ENCODE results near the gene DYDC1. TPM values are rescaled to one million over a fixed set of nuclear protein-coding genes. Genes with fewer than 3 reads are reported as not detected.
A peak's percentile ranks its signal among the peaks of the same experiment; 100 is the strongest.

Gene DYDC1
- not detected in 2 replicates for total RNA-seq (2014; rRNA removed; shearing (Covaris generic))

GRCh38 chr10:80356563-80356988, at the start of gene DYDC1, which contains the start of gene DYDC2:
TSS of gene DYDC1 (minus strand) at chr10:80356755. CDS start at chr10:80352601, 4,154 bp downstream.
TSS of gene DYDC2 (plus strand) at chr10:80356781. CDS start at chr10:80362444, 5,663 bp downstream.
- H3K9me3 ChIP-seq (replicated peaks) = no peaks in the 10 kb centered on the region
- DNase-seq = no peak
- no peaks in the 10 kb centered on the region for H3K27me3 ChIP-seq
- H3K4me1 ChIP-seq = 0 out of 2 replicates have a peak, but pooled peaks cover 3% of the 10 kb centered on the region
- H3K4me3 ChIP-seq = no peak within 1 kb of the TSS
- H3K36me3 ChIP-seq = no peaks in the 10 kb centered on the region
- H3K27ac ChIP-seq = no peak within 1 kb of the TSS

GRCh38 chr10:80406204-80406603, 49.6 kb upstream of the DYDC1 start:
- no peaks in the 10 kb centered on the region for H3K27me3 ChIP-seq
- no peaks in the 10 kb centered on the region for H3K9me3 ChIP-seq (replicated peaks)
- no peak overlapping the region for H3K27ac ChIP-seq
- H3K4me3 ChIP-seq = no peak overlapping the region
- no peaks in the 10 kb centered on the region for H3K36me3 ChIP-seq
- DNase-seq = no peak
- H3K4me1 ChIP-seq = peaks cover 29% of the 10 kb centered on the region

- DNase-seq = peak; percentile 54 to 81
Measured at GRCh38 chr10:80405626-80406025, 49.1 kb upstream of the DYDC1 start.

GRCh38 chr10:80405035-80405434, 48.5 kb upstream of the DYDC1 start:
- Histone ChIP-seq H3K4me1 (peaks cover 27% of the 10 kb centered on the region), H3K36me3 (no peaks in the 10 kb centered on the region), H3K27me3 (no peaks in the 10 kb centered on the region), H3K4me3 (no peak overlapping the region), H3K9me3 (replicated peaks) (no peaks in the 10 kb centered on the region), H3K27ac (no peak overlapping the region)
- DNase-seq = no peak

More at GRCh38 chr10:80405626-80406025, 49.1 kb upstream of the DYDC1 start:
- no peaks in the 10 kb centered on the region for H3K36me3 ChIP-seq
- no peak overlapping the region for H3K4me3 ChIP-seq
- no peak overlapping the region for H3K27ac ChIP-seq
- no peaks in the 10 kb centered on the region for H3K9me3 ChIP-seq (replicated peaks)
- H3K27me3 ChIP-seq = no peaks in the 10 kb centered on the region
- peaks cover 27% of the 10 kb centered on the region for H3K4me1 ChIP-seq

- H3K27ac ChIP-seq = no peak overlapping the region
- no peak for DNase-seq
Measured at GRCh38 chr10:80400136-80400804, 43.7 kb upstream of the DYDC1 start.

GRCh38 chr10:80397014-80397413, 40.5 kb upstream of the DYDC1 start:
- Histone ChIP-seq H3K27me3 (no peaks in the 10 kb centered on the region), H3K9me3 (replicated peaks) (0 out of 2 replicates have a peak, but pooled peaks cover 2% of the 10 kb centered on the region), H3K36me3 (no peaks in the 10 kb centered on the region), H3K4me3 (no peak overlapping the region), H3K4me1 (peaks cover 14% of the 10 kb centered on the region), H3K27ac (no peak overlapping the region)
- DNase-seq = peak; percentile 15 to 57

More at GRCh38 chr10:80400136-80400804, 43.7 kb upstream of the DYDC1 start:
- no peak overlapping the region for H3K4me3 ChIP-seq
- H3K4me1 ChIP-seq = peaks cover 19% of the 10 kb centered on the region
- H3K36me3 ChIP-seq = no peaks in the 10 kb centered on the region
- H3K9me3 ChIP-seq (replicated peaks) = 0 out of 2 replicates have a peak, but pooled peaks cover 2% of the 10 kb centered on the region
- H3K27me3 ChIP-seq = no peaks in the 10 kb centered on the region

GRCh38 chr10:80394358-80394916, 37.9 kb upstream of the DYDC1 start:
- DNase-seq = no peak
- Histone ChIP-seq H3K36me3 (no peaks in the 10 kb centered on the region), H3K27me3 (no peaks in the 10 kb centered on the region), H3K4me1 (no peaks in the 10 kb centered on the region), H3K9me3 (replicated peaks) (no peaks in the 10 kb centered on the region), H3K27ac (no peak overlapping the region), H3K4me3 (no peak overlapping the region)

GRCh38 chr10:80392250-80392649, 35.7 kb upstream of the DYDC1 start:
- H3K4me1 ChIP-seq = no peaks in the 10 kb centered on the region
- H3K4me3 ChIP-seq = no peak overlapping the region
- no peaks in the 10 kb centered on the region for H3K27me3 ChIP-seq
- H3K36me3 ChIP-seq = no peaks in the 10 kb centered on the region
- no peak for DNase-seq
- H3K27ac ChIP-seq = no peak overlapping the region
- no peaks in the 10 kb centered on the region for H3K9me3 ChIP-seq (replicated peaks)

- no peaks in the 10 kb centered on the region for H3K36me3 ChIP-seq
- no peaks in the 10 kb centered on the region for H3K27me3 ChIP-seq
- no peak for DNase-seq
- no peaks in the 10 kb centered on the region for H3K4me1 ChIP-seq
- H3K9me3 ChIP-seq (replicated peaks) = no peaks in the 10 kb centered on the region
- no peak overlapping the region for H3K4me3 ChIP-seq
- H3K27ac ChIP-seq = no peak overlapping the region
Measured at GRCh38 chr10:80390740-80391139, 34.2 kb upstream of the DYDC1 start.

- peak; percentile 25 to 64 for DNase-seq
- Histone ChIP-seq H3K36me3 (no peaks in the 10 kb centered on the region), H3K9me3 (replicated peaks) (no peaks in the 10 kb centered on the region), H3K27ac (no peak overlapping the region), H3K27me3 (no peaks in the 10 kb centered on the region), H3K4me1 (peaks cover 6% of the 10 kb centered on the region; the same call in 1 of the 2 replicates), H3K4me3 (no peak overlapping the region)
Measured at GRCh38 chr10:80382989-80383388, 26.4 kb upstream of the DYDC1 start.

GRCh38 chr10:80380185-80380584, 23.6 kb upstream of the DYDC1 start:
- no peak for DNase-seq
- Histone ChIP-seq H3K4me1 (peaks cover 6% of the 10 kb centered on the region; the same call in 1 of the 2 replicates), H3K27me3 (no peaks in the 10 kb centered on the region), H3K27ac (no peak overlapping the region), H3K36me3 (no peaks in the 10 kb centered on the region), H3K9me3 (replicated peaks) (no peaks in the 10 kb centered on the region), H3K4me3 (no peak overlapping the region)

GRCh38 chr10:80379701-80380100, 23.1 kb upstream of the DYDC1 start:
- Histone ChIP-seq H3K9me3 (replicated peaks) (no peaks in the 10 kb centered on the region), H3K27ac (no peak overlapping the region), H3K27me3 (no peaks in the 10 kb centered on the region), H3K4me1 (peaks cover 6% of the 10 kb centered on the region; the same call in 1 of the 2 replicates), H3K36me3 (no peaks in the 10 kb centered on the region), H3K4me3 (no peak overlapping the region)
- no peak for DNase-seq

- no peaks in the 10 kb centered on the region for H3K27me3 ChIP-seq
- no peaks in the 10 kb centered on the region for H3K36me3 ChIP-seq
- H3K9me3 ChIP-seq (replicated peaks) = 0 out of 2 replicates have a peak, but pooled peaks cover 2% of the 10 kb centered on the region
- H3K27ac ChIP-seq = no peak overlapping the region
- no peak overlapping the region for H3K4me3 ChIP-seq
- peaks cover 18% of the 10 kb centered on the region for H3K4me1 ChIP-seq
- peak in 1 of 2 experiments; percentile 53 for DNase-seq
Measured at GRCh38 chr10:80373502-80373901, 16.9 kb upstream of the DYDC1 start.

GRCh38 chr10:80372675-80373074, 16.1 kb upstream of the DYDC1 start:
- no peaks in the 10 kb centered on the region for H3K36me3 ChIP-seq
- H3K27me3 ChIP-seq = no peaks in the 10 kb centered on the region
- no peak overlapping the region for H3K4me3 ChIP-seq
- peak in 1 of 2 experiments; percentile 25 for DNase-seq
- no peak overlapping the region for H3K27ac ChIP-seq
- peaks cover 6% of the 10 kb centered on the region; the same call in 1 of the 2 replicates for H3K9me3 ChIP-seq (replicated peaks)
- H3K4me1 ChIP-seq = peaks cover 15% of the 10 kb centered on the region

GRCh38 chr10:80371467-80371866, 14.9 kb upstream of the DYDC1 start:
- no peaks in the 10 kb centered on the region for H3K27me3 ChIP-seq
- H3K4me3 ChIP-seq = no peak overlapping the region
- H3K4me1 ChIP-seq = peaks cover 15% of the 10 kb centered on the region
- no peak for DNase-seq
- H3K27ac ChIP-seq = no peak overlapping the region
- peaks cover 14% of the 10 kb centered on the region; the same call in 1 of the 2 replicates for H3K9me3 ChIP-seq (replicated peaks)
- H3K36me3 ChIP-seq = no peaks in the 10 kb centered on the region
